LNCaP clone FGC (cell line): ENCODE measurements around the gene LPAR1.
"Not testable (repeated sequence)": the region's sequence is repeated elsewhere in the genome, so short reads cannot be mapped to it uniquely, and the experiment has no call there.

ENCODE experiments used
- DNase-seq: peaks from one replicate; pipeline ENCODE4 v3.0.0-alpha.2; 2011; ENCODE audit warnings: low read depth
- H3K4me3 ChIP-seq: 2 replicates; pipeline ENCODE4 v1.5.1; 2011; ENCODE audit warnings: mild to moderate bottlenecking, low read depth, low read length, control low read depth
- CTCF ChIP-seq: IDR thresholded peaks from 2 replicates; pipeline ENCODE4 v1.5.1; 2012; ENCODE audit warnings: mild to moderate bottlenecking; ENCODE audit not compliant: control insufficient read depth, insufficient read depth; ENCODE audit errors: extremely low read depth

Gene LPAR1

GRCh38 chr9:110832926-110833325, 205.3 kb downstream of the LPAR1 start:
- no peak for TF ChIP-seq CTCF
- DNase-seq: no peak

DNA sequence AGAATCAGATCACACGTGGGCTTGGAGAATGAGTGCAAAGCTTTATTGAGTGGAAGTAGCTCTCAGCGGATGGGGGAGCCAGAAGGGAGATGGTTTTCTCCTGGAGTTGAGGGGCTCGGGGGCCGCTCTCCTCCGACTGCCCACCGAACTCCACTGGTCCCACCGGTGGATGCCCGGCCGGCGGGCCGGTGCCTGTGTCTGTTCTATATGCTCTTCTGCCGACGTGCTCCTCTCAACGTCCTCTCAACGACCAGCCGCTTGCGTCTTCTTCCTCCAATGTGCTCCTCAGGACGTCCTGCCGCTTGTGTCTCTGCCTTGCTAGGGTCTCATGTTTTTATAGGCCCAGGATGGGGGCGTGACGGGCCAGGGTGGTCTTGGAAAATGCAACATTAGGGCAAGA, 207.8 kb downstream of the LPAR1 start:
- no peak for TF ChIP-seq CTCF
- no peak for DNase-seq
- no peak overlapping the region for H3K4me3 ChIP-seq

More at GRCh38 chr9:110832926-110833325, 205.3 kb downstream of the LPAR1 start:
- no peak overlapping the region for H3K4me3 ChIP-seq

- DNase-seq: no peak
- TF ChIP-seq CTCF: no peak
- no peak overlapping the region for H3K4me3 ChIP-seq
Observed at GRCh38 chr9:110828264-110828663, 210.0 kb downstream of the LPAR1 start.

DNA sequence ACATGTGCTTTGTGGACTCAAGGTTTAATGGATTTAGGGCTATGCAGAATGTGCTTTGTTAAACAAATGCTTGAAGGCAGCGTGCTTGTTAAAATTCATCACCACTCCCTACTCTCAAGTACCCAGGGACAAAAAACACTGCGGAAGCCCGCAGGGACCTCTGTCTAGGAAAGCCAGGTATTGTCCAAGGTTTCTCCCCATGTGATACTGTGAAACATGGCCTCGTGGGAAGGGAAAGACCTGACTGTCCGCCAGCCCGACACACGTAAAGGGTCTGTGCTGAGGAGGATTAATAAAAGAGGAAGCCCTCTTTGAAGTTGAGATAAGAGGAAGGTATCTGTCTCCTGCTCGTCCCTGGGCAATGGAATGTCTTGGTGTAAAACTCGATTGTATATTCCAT, 211.9 kb downstream of the LPAR1 start:
- H3K4me3 ChIP-seq, DNase-seq: not testable (repeated sequence)

- TF ChIP-seq CTCF: no peak
- DNase-seq: no peak
- H3K4me3 ChIP-seq: no peak overlapping the region
Observed at GRCh38 chr9:110825950-110826349, 212.3 kb downstream of the LPAR1 start.

GRCh38 chr9:110825129-110825528, 213.1 kb downstream of the LPAR1 start:
- DNase-seq, H3K4me3 ChIP-seq: not testable (repeated sequence)
